ENCODE data around the gene PPP3R1. TPM values are rescaled to one million over a fixed set of nuclear protein-coding genes. Genes with fewer than 3 reads are reported as not detected.

Gene PPP3R1
- total and polyA plus RNA-seq, 9 of the 15 experiments (the other 6 are each of a cell fraction or from before 2014, with no cell fraction given) = 3.7 to 70.0 (median 24.8) TPM

- TF ChIP-seq CHD7 (IDR thresholded peaks at IDR 0.05; ENCODE audit: low read depth, low read length) = no peak
- TF ChIP-seq NFXL1 (CRISPR knock-in tag; IDR thresholded peaks at IDR 0.05) = no peak
- 0 out of 2 replicates have a peak, but pooled peaks have one; percentile 38 for TF ChIP-seq GTF2E2 (tag; IDR thresholded peaks at IDR 0.05)
- TF ChIP-seq SMC3 (conservative IDR thresholded peaks at IDR 0.05; ENCODE audit: insufficient read depth, low read depth, low read length) = no peak
- no peak for TF ChIP-seq CXXC5 (CRISPR knock-in tag; IDR thresholded peaks at IDR 0.05)
- TF ChIP-seq ATF3 (IDR thresholded peaks at IDR 0.05) = no peak
- 0 out of 2 replicates have a peak, but pooled peaks have one; percentile 11 for TF ChIP-seq ATF3 (CRISPR knock-in tag; conservative IDR thresholded peaks at IDR 0.05)
- TF ChIP-seq ZNF224 (CRISPR knock-in tag; IDR thresholded peaks at IDR 0.05) = no peak
- no peak for TF ChIP-seq KDM2B (CRISPR knock-in tag; IDR thresholded peaks at IDR 0.05)
- TF ChIP-seq BRCA1 (IDR thresholded peaks at IDR 0.05) = no peak
- 0 out of 2 replicates have a peak, but pooled peaks have one; percentile 40 for TF ChIP-seq BRCA1 (CRISPR knock-in tag; IDR thresholded peaks at IDR 0.05)
- TF ChIP-seq ADNP (tag; IDR thresholded peaks at IDR 0.05) = no peak
- TF ChIP-seq POLR3A (IDR thresholded peaks at IDR 0.05; ENCODE audit: borderline replicate concordance, extremely low read depth, insufficient read depth, insufficient read length) = no peak
- TF ChIP-seq ETS2 (tag; IDR thresholded peaks at IDR 0.05; ENCODE audit: borderline replicate concordance, poor library complexity, severe bottlenecking) = no peak
- no peak for TF ChIP-seq POLR2A (conservative IDR thresholded peaks at IDR 0.05)
- TF ChIP-seq ZNF584 (CRISPR knock-in tag; IDR thresholded peaks at IDR 0.05; ENCODE audit: low read depth) = no peak
- TF ChIP-seq PRPF4 (IDR thresholded peaks at IDR 0.05; ENCODE audit: insufficient read depth, low read depth, low read length, poor library complexity, severe bottlenecking) = no peak
- TF ChIP-seq CTBP1 (IDR thresholded peaks at IDR 0.05; ENCODE audit: borderline replicate concordance) = no peak
These were observed 95.3 kb downstream of the PPP3R1 start (continued) for GRCh38 chr2:68157002-68157401.

All from K562 (cell line).